CMK (cell line): ENCODE data around the gene RSPRY1.
"Not testable (repeated sequence)": the region's sequence is repeated elsewhere in the genome, so short reads cannot be mapped to it uniquely, and the experiment has no call there.

Source experiments
- DNase-seq: peaks from one replicate; pipeline ENCODE4 v3.0.0-alpha.2; 2010; ENCODE audit warnings: low read depth

The RSPRY1 gene

DNA sequence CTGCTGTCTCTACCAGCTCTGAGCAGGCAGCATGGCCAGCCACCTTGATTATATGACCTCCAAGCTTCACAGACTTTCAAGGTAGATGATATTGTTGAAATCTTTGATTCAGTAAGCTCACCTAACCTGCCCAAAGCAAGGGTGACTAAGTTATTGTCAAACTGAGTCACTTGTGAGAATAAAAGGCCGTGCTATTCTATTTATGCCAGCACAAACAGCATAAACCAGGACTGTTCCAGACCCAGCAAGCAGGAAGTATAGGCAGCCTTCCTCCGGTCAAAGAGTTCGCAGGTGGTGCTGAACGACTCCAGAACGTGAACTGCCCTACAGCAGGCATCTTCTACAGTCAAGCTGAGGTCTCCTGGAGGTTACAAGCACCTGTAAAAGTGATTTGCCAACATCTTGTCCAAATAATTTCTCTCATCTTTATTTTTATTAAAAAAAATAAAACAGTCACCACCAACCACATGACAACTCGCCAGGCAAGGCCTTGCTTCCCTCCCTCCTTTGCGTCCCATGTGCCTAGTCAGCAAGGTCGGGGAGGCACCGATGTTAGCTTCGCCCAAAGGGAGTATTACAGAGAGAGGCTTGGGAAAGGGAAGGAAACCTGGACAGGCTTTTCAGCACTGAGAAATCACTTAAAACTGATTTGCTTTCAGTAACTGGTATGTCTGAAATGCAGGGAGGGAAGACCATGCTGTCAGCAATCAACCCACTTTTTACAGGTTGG is 69.7 kb downstream of the RSPRY1 start:
- no peak for DNase-seq

GRCh38 chr16:57256601-57257395 is 70.7 kb downstream of the RSPRY1 start:
- no peak for DNase-seq

DNA sequence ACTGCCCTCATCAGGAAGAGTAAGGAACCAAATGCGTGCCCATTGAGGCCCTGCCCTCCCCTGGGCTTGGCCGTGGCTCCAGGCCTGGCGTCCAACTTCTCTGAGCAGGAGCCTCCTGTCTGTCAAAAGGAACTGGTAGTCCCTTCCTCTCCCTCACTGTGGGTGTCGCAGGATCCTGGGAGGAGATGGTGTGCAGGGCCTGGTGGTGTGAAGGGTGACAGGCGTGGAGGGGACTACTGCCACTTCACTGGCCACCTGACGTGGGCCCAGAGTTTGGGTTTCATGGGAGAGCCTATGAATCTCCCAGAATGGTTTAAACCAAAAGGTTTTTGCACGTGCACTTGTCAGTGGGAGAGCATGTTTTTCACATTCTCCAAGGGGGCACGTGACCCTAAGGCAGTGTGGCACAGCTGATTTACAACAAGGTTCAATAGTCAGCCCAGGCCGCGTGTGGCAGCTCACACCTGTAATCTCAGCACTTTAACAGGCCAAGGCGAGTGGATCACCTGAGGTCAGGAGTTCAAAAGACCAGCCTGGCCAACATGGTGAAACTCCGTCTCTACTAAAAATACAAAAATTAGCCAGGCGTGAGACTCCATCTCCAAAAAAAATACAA is 71.4 kb downstream of the RSPRY1 start:
- DNase-seq, result no peak

DNA sequence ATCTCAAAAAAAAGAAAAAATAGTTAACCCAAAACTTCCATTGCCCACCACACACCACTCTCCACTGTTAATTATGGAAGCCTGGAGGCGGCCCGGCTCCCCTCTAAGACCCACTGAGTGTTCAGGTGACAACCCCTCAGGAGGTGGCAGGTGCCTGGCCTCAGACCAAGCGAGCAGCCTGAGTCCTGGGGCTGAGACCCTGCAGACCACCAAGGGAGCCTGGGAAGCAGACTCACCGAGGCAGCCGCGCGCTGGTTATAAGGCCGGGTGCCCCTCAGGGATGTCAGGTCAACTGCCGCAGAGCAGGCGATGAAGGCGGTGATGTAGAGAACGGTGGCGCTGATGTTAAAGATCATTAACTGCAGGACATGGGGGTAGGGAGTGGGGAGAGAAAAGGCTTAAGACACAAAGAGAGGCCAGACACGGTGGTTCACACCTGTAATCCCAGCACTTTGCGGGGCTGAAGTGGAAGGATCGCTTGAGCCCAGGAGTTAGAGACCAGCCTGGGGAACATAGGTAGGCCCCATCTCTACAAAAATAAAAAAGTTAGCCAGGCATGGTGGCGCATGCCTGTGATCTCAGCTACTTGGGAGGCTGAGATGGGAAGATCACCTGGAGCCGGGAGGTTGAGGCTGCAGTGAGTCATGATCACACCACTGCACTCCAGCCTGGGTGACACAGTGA is 72.2 kb downstream of the RSPRY1 start:
- DNase-seq, result no peak

DNA sequence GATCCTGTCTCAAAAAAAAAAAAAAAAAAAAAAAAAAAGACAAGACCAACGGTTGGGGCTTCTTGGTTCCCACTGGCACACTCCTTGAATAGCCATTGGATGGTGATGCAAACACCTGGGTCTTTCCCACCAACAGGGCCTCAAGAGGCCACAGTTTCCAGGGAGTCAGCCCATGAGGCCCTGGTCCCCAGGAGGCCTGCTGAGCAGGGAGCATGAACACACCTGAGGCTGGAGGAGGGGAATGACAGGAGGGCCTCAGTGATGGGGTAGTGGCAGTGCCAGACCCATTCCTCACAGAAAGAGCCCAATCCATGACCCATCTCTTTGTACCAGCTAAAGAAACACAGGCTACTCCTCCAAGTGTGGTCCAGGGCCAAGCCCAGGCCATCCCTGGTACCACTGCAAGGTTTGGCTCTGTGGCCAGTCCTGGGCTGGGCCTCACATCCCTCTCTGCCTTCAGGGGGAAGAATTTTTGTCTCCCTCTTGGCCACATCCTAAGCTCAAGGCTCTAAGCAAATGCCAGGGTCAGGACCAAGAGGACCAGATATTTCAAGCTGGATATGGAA is 72.9 kb downstream of the RSPRY1 start:
- DNase-seq, result no peak

DNA sequence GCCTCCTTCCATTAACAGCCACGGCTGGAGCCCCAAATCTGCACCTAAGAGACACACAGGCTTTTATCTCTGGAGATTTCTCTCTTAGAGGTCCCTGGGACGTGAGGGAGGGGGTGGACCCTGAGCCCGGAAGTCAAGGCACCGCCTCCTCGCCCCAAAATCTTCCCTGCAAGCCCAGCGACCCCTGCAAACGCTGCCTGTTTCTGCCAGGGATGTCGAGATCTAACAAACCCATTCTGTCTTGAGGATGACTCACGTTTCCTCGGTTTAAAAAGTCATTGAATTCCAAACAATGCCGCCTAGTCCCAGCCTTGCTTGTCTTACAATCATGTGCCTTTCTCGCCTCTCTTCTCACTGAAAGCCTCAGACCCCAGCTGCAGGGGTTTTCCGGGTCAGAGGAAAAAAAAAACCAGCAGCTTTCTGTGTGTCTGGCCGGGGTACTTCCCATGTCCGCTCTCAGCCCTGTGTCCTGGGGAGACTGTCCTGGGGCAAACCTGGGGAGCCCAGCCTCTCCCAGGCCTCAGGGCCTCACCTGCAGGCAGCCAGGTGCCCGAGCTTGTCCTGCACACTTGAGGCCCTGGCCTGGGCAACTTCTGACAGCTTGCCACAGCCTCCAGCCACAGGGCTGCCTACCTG is 74.3 kb downstream of the RSPRY1 start:
- DNase-seq, result no peak

DNA sequence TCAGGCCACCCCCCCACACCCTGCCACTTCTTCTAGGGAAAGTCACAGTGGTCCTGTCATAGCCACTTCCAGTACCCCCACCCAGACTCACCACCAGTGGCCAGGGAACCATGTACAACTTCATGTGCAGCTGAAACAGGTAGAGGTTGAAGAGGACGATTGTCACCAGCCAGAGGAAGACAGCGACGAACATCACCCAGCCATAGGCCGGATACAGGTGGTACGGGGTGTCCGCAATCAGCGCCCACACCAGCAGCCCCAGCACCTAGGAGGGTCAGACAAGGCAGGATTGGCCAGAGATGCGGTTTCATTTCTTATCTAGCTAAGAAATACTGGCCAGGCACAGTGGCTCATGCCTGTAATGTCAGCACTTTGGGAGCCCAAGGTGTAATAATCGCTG is 75.7 kb downstream of the RSPRY1 start:
- no peak for DNase-seq

GRCh38 chr16:57262841-57263540 is 76.9 kb downstream of the RSPRY1 start:
- no peak for DNase-seq

DNA sequence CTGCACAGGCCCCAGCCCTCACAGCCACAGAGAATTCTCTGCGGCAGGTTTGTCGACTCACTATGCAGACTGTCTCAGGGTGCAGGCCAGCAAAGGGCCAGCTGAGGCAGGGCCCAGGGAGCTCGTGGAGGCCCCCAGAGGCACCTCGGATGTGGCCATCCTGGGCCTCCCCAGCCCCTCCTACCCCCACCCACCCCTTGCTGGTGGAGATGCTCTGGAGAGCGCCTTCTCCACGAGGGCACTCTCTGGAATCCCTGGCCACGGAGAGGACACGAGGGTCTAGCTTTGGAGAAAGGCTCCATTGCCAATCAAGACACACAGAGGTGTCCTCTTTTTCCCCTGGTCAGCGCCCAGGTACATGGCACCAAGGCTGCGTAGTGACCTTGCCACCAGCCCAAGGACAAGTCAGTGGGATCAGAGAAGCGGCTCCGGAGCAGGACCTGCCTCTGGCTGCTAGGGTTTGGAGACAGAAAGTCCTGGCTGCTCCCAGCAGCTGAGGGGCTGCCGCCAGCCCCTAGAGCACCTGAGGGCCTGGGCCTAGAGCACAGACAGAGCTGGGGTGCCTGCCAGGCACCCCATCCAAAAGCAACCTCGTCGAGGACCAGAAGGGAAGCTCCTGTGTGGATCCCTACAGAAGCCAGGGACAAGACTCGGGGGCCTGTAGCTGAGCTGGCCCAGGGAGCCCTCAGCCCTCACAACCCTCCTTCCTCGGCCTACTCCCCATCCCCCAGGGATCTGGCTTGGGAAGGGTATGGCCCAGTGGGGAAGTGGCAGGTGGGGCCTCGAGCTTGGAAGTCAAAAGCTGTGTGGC is 77.6 kb downstream of the RSPRY1 start:
- no peak for DNase-seq

GRCh38 chr16:57264381-57264780 is 78.3 kb downstream of the RSPRY1 start:
- DNase-seq, result no peak

DNA sequence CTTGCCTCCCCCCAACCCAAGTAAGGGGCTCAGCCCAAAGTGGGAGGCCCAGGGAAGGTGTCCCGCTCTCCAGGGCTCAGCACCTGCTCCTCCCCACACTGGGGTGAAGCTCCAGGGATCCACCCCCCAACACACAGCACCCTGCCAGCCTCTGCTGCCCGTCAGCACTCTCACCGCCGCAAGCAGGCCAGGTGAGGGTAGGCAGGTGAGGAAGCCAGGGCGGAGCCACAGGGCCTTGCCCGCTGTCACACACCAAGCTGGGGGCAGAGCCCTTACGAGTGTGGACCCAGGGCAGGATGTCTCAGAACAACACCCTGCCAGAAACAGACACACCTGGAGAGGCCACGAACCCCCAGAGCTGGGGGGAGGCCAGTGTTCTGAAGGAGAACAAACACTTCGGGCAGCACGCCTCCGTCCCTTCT is 78.8 kb downstream of the RSPRY1 start:
- DNase-seq, result no peak

GRCh38 chr16:57265850-57266530 is 79.9 kb downstream of the RSPRY1 start:
- DNase-seq, result no peak

- DNase-seq, result no peak
Observed at GRCh38 chr16:57266531-57267260, 80.6 kb downstream of the RSPRY1 start.

DNA sequence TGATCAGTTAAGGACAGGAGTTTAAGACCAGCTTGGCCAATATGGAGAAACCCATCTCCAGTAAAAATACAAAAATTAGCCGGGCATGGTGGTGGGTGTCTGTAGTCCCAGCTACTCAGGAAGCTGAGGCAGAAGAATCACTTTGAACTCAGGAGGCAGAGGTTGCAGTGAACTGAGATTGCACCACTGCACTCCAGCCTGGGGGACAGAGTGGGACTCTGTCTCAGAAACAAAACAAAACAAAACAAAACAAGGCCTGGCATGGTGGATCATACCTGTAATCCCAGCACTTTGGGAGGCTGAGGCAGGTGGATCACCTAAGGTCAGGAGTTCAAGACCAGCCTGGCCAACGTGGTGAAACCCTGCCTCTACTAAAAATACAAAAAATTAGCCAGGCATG is 81.2 kb downstream of the RSPRY1 start:
- DNase-seq, result not testable (repeated sequence)

DNA sequence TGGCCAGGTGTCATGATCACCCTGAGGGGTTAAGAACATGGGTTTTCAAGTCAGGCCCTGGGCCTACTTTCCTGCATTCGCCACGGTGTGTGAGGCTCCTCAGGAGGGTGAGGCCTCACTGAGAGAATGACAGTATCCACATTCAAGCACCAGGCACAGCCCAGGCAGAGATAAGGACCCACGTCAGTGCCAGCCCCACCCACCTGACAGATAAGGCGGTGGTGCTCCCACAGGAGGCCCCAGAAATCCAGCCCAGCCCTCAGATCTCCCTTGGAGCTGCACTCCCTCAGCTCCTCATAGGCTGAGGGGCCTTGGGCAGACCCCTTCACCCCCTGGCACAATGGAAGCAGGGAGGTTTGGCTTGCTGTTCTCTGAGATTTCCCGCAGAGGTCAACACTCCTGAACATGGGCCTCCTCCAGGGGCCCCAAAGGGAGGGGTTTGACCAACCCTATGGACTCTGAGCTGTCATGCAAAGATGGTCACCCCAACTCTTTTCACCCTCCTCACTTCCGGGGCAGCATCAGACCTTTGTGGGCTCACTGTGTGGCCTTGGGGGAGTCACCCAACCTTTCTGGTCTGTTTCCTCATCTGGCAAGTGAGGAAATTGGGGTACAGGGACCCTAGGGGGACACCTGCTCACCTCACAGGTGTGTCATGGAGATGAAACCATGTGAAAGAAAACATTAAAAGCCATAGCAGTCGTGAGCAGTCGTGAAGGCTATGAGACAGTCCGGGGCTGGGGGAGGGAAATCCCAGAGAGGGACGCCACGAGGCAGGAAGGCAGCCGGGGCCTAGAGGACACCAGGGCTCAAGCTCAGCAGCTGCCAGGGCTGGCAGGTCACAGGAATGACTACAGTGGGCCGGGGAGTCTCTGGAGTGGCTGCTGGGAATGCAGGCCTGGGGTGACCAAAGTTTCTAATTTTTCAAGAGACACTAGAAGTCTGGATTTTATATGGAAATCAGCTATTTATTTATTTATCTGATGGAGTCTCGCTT is 83.0 kb downstream of the RSPRY1 start:
- DNase-seq, result no peak

- no peak for DNase-seq
Observed at GRCh38 chr16:57270221-57271062, 84.3 kb downstream of the RSPRY1 start.

DNA sequence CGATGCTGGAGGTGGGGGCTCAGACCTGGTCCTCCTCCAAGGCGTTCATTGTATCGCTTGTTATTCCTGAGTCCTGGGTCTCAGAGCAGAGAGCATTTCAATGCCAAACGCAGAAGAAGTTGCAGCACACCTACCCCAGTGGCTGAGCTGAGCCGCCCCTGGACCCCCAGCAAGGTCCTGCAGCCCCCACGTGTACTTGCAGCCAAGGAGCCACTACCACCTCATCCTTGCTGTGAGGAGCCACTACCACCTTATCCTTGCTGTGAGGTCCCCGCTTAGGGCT is 84.9 kb downstream of the RSPRY1 start:
- no peak for DNase-seq
